Left lobe of liver (tissue), 2 donors: Measurements from ENCODE around the gene STAMBP. TPM values are rescaled to one million over a fixed set of nuclear protein-coding genes. Genes with fewer than 3 reads are reported as not detected.
A peak's percentile ranks its signal among the peaks of the same experiment; 100 is the strongest.
"Not testable (repeated sequence)": the region's sequence is repeated elsewhere in the genome, so short reads cannot be mapped to it uniquely, and the experiment has no call there.

Experiments
- ATAC-seq: fragments of 200-7000 bp; cut with Tn5 transposase; one replicate; pipeline ENCODE4 v1.9.1; 2020; ENCODE audit warnings: mild to moderate bottlenecking, moderate library complexity
- DNase-seq: peaks from one replicate; pipeline ENCODE4 v3.0.0-alpha.2; 2020; ENCODE audit warnings: low spot score
- total RNA-seq: library from RNA; stranded (reverse); gene quantifications from one replicate; pipeline ENCODE4 v1.2.1, GENCODE V29; 2021
- donor health status: DM: no; HTN: no; CAD: no; lungs with moderate emphysema.
- donor health status: DM: no; HTN: yes; CAD: no.

The STAMBP gene
- total RNA-seq, 1 donor from 2014 or later, result 13.3 TPM

GRCh38 chr2:73885406-73885805 lies 56.6 kb downstream of the STAMBP start:
- ATAC-seq (no peak), DNase-seq (no peak)

GRCh38 chr2:73886357-73886756 lies 57.6 kb downstream of the STAMBP start:
- ATAC-seq (no peak), DNase-seq (no peak)

GRCh38 chr2:73887596-73888353 lies 59.0 kb downstream of the STAMBP start:
- not testable (repeated sequence) for DNase-seq, ATAC-seq

- ATAC-seq (no peak), DNase-seq (no peak)
Observed at GRCh38 chr2:73888388-73888787, 59.6 kb downstream of the STAMBP start.

GRCh38 chr2:73889206-73889605 lies 60.4 kb downstream of the STAMBP start:
- DNase-seq (no peak), ATAC-seq (no peak)

- DNase-seq, result no peak
- no peak for ATAC-seq
Observed at GRCh38 chr2:73890301-73891092, 61.7 kb downstream of the STAMBP start.

GRCh38 chr2:73891276-73891901 lies 62.6 kb downstream of the STAMBP start:
- ATAC-seq, result no peak

GRCh38 chr2:73892631-73893329 lies 64.0 kb downstream of the STAMBP start, which contains the start of gene ACTG2:
Gene ACTG2, plus strand, starts transcription at chr2:73893008. Its CDS starts 8,304 bp downstream, at chr2:73901312.
- ATAC-seq (no peak), DNase-seq (no peak)

More at GRCh38 chr2:73891276-73891901, 62.6 kb downstream of the STAMBP start:
- DNase-seq, result no peak

- DNase-seq (no peak), ATAC-seq (no peak)
Observed at GRCh38 chr2:73893764-73894474, 65.2 kb downstream of the STAMBP start.

- ATAC-seq, result no peak
Observed at GRCh38 chr2:73894475-73894850, 65.7 kb downstream of the STAMBP start.

GRCh38 chr2:73894877-73895276 lies 66.1 kb downstream of the STAMBP start:
- ATAC-seq (no peak), DNase-seq (no peak)

More at GRCh38 chr2:73894475-73894850, 65.7 kb downstream of the STAMBP start:
- DNase-seq, result no peak

GRCh38 chr2:73895473-73895872 lies 66.7 kb downstream of the STAMBP start:
- no peak for DNase-seq
- ATAC-seq, result no peak

GRCh38 chr2:73896362-73897239 lies 67.8 kb downstream of the STAMBP start:
- DNase-seq (no peak), ATAC-seq (peak; percentile 10)

GRCh38 chr2:73897240-73897583 lies 68.5 kb downstream of the STAMBP start:
- DNase-seq (no peak), ATAC-seq (no peak)

- no peak for DNase-seq
Observed at GRCh38 chr2:73897934-73898333, 69.2 kb downstream of the STAMBP start.

GRCh38 chr2:73899801-73900336 lies 71.1 kb downstream of the STAMBP start:
- no peak for ATAC-seq
- DNase-seq, result no peak

More at GRCh38 chr2:73897934-73898333, 69.2 kb downstream of the STAMBP start:
- ATAC-seq, result no peak

GRCh38 chr2:73901143-73901542 lies 72.4 kb downstream of the STAMBP start:
- ATAC-seq, result no peak
- DNase-seq, result no peak

GRCh38 chr2:73902284-73902683 lies 73.5 kb downstream of the STAMBP start:
- no peak for ATAC-seq

GRCh38 chr2:73903313-73903712 lies 74.6 kb downstream of the STAMBP start:
- DNase-seq, result no peak
- no peak for ATAC-seq

More at GRCh38 chr2:73902284-73902683, 73.5 kb downstream of the STAMBP start:
- DNase-seq, result no peak
